GM19468 (cell line): ENCODE results near the gene VRK1.

Experiments
- ATAC-seq: cut with Tn5 transposase; IDR thresholded peaks from one replicate; pipeline ENCODE4 v1.9.1; 2021; ENCODE audit warnings: mild to moderate bottlenecking, moderate library complexity, moderate number of reproducible peaks; ENCODE audit not compliant: unreplicated experiment; ENCODE audit errors: extremely low read depth

VRK1 gene

DNA sequence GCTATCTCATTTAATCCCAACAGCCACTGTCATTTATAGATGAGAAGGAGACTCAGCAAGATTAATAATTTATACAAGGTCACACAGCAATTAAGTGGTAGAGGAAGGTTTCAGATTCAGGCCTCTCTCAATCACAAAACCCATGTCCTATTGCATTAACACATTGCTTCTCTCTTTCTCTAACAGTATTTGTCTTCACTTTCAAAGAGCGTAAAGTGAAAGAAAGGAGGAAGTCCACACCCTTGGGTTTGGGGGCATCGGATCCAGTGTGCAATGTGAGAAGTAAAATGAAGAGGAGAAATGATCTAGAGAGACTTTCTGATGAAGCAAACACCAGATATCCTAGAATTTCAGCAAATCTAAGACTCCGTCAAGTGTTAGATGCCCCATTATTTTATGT, 7.0 kb upstream of the VRK1 start:
- no peak for ATAC-seq

DNA sequence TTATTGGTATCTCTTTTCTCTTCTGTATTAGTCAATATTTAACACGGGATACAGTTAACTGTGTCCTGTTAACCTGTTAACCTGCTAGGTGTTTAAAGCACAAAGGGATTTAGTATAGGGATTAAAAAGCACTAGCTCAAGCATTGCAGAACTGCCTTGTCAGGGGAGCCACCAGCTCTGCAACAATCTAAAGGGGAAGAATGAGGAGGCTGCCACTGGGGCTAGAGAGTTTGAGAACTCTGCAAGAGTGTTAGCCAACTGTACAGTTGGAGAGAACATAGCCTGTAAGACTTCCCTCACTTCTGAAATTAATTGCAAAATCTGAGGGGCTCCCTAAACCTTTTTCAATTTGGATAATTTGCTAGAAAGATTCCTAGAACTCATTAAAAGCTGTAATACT, 6.5 kb upstream of the VRK1 start:
- ATAC-seq = no peak

DNA sequence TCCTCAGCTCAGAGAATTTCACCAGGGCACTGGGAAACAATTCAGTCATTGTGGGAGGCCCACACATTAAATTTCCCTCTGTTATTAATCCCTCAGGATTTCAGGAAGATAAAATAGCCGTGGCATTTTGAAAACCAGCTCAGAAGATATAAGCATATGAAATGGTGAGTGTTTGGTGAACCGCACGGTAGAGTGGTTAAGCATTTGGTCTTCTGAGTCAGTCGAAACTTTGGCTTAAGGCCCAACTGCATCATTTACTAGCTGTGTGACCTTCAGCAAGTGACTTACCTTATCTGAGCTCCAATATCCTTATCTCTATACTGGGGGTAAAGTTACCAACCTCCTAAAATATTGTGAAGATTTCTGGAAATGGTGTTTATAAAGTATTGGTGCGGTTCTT, 5.2 kb upstream of the VRK1 start:
- ATAC-seq = no peak

DNA sequence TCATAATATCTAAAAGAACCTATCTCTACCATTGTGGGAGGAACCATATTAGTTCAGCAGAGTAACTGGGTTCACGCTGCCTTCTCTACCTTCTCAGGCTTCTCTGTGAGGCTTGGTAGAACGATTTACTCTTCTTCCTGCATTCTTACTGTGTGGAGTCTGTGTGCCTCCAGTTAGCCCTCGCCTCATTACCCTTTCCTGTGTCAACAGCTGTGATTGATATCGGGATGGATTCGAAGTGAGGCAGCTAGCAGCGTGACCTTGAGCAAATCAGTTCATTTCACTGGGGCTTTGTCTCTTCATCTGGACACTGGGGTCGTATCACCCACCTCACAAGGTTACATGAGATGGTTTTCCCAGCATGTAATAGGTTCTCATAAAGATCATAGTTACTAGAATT, 4.6 kb upstream of the VRK1 start:
- no peak for ATAC-seq

DNA sequence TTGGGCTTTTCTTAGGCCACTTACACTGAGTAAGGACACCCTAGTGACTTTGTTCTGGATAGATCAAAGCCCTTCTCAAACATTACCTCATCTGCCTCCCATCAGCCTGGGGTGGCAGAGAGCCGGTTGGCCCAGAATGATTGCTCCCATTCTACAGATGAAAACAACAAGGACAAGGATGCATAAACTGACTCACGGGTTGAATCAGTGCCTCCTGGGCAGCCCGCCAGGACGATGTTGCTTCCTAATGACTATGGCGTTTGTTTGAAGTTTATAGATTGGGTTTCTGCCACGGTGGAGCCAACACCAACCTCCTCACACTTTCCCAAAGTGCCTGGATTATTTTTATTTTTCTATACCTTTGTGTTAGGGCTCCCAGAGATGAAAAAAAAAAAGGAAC, 3.6 kb upstream of the VRK1 start:
- ATAC-seq = no peak

DNA sequence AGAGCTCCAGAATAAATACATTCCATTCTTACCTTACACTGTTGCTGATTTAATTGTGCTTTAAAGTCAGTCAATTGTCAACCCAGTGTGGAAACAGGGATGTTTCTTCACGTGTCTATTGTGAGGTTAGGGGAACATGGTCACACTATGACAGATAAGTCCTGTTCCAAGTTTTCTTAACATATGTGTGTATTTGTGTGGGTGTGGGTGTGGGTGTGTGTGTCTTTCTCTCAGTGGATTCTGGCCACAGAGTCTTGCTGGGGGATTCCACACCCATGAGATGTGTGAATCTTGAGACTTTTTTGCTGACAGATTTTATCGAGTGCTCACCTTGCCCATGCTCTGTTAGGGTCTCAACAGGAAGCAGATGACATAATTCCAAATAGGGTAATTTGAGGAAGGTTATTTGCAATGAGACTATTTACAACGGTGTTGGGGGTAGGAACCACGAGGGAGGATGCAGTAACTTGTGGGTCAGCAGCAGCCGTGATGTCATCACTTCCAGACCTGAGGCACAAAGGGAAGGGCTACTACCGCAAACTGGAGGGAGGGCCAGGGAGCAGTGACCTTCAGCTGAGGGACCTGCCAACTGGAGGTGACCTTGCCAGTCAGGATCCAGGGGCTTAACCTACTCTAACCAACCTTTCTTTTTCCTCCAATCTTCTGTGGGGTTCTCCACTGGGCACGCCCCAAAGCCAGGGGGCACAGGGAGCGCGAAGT, 1.9 kb upstream of the VRK1 start:
- no peak for ATAC-seq

DNA sequence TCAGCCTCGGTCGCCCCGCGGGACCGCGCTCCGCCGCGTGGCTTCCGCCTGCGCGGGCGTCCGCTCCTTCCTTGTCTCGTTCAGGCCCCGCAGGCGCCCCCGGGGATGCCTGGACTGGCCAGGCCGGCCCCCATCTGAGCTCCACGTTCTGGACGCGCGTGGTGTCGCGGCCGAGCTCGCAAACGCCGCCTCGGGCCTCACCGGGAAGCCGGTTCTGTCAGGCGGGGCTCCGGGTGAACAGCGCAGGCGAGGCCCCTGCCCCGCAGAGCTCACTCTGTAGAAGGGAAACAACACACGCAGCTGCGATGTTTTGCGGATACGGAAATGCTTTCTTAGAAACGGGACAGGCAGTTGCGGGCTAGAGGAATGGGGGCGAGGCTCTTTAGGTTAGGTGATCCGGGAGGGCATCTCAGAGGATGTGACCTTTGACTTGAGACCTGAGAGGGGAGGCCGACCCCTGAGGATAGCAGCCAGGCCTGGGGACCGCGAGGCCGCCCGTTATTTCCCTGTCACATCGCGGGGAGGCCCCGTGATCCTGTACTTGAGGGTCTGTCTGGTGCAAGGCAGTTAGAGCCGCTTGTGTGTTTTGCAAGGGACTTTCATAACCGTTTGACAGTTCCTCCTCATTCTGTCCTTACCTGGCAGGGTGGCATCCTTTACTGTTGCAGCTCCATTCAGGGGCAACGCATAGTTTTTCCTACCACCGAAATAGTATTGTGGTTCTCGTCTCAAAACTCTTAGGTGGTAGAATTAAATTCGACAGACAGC, 584 bp downstream of the VRK1 start:
- ATAC-seq = peak; percentile 31

DNA sequence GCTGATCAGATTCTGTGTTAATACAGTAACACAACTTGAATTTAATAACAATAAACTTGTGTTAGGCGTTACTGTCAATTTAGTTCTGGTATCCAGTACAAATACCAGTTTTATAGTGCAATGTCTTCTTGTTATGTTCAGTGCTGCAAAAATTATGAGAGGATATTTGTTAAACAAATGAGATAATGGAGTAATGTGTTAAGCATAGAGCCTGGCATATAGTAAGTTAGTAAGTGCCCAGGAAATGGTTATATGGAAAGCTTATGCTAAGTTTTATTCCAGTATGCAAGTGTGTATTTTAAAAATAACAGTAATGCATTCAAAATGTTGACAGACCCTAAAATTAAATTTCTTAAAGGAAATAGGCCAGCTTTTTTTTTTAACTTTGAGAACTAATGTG, 1.8 kb downstream of the VRK1 start:
- no peak for ATAC-seq

DNA sequence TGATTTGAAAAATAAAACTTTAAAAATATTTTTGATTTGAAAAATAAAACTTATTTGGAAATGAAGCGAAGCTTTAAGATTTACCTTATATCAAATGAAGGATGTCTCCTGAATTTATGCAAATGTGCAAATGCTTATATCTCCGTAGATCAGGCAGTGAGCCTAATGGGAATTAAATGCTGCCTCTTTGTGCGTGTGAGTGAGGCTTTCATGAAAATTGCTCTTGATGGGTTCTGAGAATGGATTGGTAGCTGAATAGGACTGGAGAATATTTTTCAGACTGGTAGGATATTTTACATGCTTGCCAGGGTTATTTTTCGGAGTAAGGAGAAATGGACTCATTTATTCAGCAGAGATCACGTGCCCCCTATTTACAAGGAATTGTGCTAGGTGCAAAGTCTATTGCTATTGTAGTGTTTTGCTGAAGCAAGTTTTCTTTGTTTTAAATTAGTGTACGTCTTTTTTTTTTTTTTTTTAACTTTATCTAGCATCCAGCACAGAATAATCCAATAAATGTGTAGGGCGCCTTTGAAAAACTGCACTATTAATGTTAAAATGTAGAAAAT, 2.4 kb downstream of the VRK1 start:
- ATAC-seq = no peak

DNA sequence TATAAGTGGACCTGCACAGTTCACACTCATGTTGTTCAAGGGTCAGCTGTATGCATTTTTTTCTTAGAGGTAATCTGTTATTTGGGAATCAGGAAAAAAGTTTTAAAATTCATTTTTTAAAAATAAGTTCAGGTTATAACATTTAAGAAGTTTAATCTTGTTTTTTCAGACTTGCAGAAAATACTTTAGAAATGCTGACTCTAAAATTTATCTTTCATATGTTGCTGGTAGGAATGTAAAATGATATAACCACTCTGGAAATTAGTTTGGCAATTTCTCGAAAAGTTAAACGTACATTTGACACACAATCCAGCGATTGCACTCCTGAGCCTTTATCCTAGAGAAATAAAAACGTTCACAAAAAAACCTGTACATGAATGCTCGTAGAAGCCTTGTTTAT, 4.7 kb downstream of the VRK1 start:
- ATAC-seq = no peak

DNA sequence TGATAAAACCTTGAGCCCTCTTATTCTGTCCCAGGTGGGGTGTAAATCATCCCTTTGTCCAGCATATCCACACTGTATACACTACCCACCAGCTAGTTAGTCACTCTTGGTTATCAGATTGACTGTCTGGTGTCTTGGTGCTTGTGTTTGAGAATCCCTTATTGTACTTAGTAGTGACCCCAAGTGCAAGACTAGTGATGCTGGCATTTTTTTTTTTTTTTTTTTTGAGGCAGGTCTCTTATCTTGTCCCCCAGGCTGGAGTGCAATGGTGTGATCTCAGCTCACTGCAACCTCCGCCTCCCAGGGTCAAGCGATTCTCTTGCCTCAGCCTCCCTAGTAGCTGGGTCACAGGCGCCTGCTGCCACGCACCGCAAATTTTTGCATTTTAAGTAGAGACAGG, 5.8 kb downstream of the VRK1 start:
- ATAC-seq = no peak

DNA sequence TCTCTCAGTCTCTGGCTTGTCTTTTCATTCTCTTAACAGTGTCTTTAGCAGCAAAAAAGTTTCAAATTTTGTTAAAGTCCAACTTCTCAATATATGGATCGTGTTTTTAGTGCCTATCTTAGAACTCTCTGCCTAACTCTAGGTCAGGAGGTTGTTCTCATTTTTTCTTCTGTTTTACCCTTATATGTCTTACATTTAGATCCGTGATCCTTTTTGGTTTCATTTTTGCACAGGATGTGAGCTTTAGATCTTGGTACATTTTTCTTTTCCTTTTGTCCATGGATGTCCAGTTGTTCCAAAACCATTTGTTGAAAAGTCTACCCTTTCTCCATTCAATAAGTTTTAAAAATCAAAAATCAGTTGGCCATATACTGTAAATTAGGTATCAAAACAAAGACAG, 6.8 kb downstream of the VRK1 start:
- ATAC-seq = no peak

DNA sequence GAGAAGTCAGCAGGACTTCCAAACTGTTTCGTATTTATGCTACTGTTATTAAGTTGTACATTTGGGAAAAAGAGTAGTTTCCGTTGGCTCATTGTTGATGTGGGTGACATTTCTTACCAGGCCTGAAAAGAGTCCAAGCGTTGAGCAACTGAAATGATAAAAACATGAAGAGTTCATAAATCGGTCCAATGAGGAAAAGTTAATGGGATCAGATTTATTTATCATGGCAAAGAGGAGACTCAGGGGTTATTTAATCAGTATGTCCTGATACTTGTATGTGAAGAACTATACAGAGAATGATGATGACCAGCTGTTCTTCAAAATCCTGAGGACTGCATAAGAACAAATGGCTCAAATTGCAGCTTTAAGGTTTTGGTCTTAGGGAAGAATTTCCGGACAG, 7.7 kb downstream of the VRK1 start:
- no peak for ATAC-seq

DNA sequence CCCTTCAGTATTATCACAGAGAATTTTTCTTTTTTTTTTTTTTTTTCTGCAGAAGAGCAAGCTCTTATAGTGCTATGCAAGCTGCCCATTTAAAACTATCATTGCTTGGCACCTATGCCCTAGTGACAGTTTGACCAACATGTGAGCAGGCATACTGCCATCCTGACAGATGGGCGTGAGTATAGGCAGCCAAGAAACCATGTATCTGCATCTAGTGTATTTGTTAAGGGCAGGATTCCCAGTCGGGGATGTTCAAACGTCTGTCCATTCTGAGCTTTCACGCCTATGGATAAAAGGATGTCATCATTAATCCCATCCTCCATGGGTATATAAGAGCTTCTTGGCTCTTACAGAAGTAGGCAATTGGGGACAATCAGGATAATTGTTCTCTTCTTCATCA, 8.8 kb downstream of the VRK1 start:
- no peak for ATAC-seq

DNA sequence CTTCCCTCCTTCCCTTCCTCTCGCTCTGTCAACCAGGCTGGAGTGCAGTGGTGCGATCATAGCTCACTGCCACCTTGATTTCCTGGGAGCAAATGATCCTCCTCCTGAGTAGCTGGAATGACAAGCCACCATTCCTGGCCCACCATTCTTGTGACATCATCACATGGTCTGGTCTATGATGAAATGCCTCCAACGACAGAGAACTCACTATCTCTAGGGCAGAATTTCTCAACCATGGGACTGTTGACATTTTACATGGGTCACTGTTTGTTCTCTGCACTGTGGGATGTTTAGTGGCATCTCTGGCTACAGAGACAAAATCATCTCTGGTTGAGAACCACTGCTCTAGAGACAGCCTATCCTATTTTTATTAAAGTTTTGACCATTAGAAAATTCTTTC, 9.7 kb downstream of the VRK1 start:
- ATAC-seq = no peak

DNA sequence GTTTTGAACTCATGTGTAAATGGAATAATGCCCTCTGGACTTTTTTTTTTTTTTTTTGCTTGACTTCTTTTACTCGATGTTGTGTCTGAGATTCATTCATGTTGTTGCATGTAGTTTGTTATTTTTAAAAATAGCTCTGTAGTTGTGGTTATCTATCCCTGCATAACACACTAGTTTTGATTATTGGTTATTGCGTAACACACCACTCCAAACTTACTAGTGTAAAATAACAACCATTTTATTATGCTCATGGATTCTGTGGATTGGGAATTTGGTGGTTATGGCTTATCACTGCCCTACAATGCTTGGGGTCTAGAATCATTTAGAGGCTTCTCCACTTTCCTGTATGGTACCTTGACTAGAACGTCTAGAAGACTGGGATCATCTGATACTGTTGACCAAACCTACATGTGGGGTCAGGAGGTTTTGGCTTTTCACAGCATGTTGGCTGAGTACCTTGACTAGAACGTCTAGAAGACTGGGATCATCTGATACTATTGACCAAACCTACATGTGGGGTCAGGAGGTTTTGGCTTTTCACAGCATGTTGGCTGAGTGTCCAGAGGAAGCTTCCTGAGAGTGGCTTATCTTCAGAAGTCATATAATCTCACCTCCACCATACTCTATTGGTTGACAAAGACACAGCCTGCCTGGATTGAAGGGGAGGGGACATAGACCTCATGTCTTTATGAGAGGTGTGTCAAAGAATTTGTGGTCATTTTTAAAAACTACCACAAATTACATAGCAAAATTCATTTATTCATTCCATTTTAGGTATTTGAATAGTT, 11.6 kb downstream of the VRK1 start:
- ATAC-seq = no peak

DNA sequence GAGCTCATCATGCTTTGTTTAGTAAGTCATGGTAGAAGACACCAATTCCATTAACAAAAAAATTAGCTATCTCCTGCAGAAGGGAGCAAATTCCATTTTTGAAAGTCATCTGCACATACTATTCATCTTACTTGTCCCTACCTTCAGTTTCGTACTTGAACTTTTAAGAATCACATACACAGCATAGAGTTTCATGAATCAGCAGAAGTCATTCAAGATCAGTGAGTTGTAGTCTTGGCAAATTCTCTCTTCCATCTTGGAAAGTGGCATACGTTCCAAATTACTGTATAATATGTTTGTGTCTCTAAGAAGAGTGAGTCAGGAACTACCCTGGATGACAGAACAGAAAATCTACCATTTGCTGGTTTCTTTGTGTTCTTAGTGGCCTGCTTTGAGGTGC, 14.1 kb downstream of the VRK1 start:
- ATAC-seq = no peak

DNA sequence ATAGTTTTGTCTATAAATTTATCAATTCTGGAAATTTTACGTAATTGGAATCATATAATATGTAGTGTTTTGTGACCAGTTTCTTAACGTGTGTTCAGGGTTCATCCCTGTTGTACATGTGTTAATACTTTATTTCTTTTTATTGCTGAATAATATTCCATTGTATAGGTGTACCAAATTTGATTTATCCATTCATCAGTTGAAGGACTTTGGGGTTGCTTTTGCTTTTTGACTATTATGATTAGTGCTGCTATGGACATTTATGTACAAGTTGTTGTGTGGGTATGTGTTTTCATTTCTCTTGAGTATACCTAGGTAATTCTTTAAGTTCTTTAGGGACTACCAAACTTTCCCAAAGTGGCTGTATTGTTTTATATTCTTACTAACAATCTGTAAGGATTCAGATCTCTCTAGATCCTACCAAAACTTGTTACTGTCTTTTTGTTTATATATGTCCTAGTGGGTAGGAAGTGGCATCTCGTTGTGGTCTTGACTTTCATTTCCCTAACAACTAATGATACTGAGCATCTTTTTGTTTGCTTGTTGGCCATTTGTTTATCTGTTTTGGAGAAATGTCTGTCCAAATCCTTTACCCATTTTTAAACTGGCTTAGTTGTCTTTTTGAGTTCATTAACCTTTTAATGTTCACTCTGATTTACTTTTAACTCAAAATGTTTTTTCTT, 14.9 kb downstream of the VRK1 start:
- peak; percentile 48 for ATAC-seq

DNA sequence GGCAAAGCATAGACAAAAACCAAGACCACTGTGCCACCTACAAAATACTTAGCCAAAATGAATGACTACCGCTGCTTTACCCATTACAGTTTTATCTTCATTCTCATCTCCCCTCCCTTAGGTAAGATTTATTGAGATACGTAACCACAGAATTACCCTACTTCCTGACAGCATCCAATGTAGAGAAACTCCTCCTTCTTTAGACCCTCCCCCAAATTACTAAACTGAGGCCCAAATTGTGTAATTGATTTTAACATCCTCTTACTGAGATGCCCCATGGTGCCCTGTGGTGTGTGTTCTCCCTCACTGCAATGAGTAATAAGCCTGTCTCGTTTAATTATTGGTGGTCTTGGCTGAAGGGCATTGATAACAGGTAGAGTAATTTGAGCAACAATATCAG, 19.1 kb downstream of the VRK1 start:
- no peak for ATAC-seq
